ENCODE measurements around the gene NKAIN1.

DNA sequence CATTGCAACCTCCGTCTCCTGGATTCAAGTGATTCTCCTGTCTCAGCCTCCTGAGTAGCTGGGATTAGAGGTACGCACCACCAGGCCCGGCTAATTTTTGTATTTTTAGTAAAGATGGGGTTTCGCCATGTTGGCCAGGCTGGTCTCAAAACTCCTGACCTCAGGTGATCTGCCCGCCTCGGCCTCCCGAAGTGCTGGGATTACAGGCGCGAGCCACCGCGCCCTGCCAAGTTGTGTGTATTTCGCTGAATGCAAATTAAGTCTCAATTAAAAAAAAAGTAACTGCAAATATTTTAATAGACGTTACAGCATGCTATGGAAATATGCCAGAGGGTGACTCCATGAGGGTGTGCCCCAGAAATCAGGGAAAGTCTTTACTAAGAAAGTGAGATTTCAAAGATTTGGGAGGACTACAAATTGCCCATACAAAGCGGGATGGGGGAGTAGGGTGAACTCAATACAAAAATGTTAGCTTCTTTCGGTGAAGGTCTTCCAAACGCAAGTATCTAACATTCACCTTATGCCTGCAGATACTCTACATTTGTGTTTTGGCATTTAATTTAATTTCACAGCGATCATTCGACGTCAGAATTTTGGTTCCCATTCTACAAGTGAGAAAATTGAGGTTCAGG, 85.6 kb downstream of the NKAIN1 start:
- TF ChIP-seq, protein P1, sequence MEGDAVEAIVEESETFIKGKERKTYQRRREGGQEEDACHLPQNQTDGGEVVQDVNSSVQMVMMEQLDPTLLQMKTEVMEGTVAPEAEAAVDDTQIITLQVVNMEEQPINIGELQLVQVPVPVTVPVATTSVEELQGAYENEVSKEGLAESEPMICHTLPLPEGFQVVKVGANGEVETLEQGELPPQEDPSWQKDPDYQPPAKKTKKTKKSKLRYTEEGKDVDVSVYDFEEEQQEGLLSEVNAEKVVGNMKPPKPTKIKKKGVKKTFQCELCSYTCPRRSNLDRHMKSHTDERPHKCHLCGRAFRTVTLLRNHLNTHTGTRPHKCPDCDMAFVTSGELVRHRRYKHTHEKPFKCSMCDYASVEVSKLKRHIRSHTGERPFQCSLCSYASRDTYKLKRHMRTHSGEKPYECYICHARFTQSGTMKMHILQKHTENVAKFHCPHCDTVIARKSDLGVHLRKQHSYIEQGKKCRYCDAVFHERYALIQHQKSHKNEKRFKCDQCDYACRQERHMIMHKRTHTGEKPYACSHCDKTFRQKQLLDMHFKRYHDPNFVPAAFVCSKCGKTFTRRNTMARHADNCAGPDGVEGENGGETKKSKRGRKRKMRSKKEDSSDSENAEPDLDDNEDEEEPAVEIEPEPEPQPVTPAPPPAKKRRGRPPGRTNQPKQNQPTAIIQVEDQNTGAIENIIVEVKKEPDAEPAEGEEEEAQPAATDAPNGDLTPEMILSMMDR (conservative IDR thresholded peaks at IDR 0.05; ENCODE audit: low read depth, low read length) = no peak
- no peak for TF ChIP-seq EZH2phosphoT487 (IDR thresholded peaks at IDR 0.05; ENCODE audit: borderline replicate concordance, low read length)
